Measurements from ENCODE around the gene KRT6C.
"Not testable (repeated sequence)": the region's sequence is repeated elsewhere in the genome, so short reads cannot be mapped to it uniquely, and the experiment has no call there.

Gene KRT6C

GRCh38 chr12:52499806-52500560 lies 26.4 kb upstream of the KRT6C start:
- no peak for DNase-seq (ENCODE audit: low spot score)

- no peak for DNase-seq (ENCODE audit: low spot score)
Measured at GRCh38 chr12:52498946-52499345, 25.3 kb upstream of the KRT6C start.

GRCh38 chr12:52497975-52498374 lies 24.4 kb upstream of the KRT6C start:
- DNase-seq (ENCODE audit: low spot score) = no peak

GRCh38 chr12:52496590-52497071 lies 23.0 kb upstream of the KRT6C start:
- DNase-seq (ENCODE audit: low spot score) = no peak

GRCh38 chr12:52496054-52496453 lies 22.4 kb upstream of the KRT6C start:
- DNase-seq (ENCODE audit: low spot score) = no peak

- DNase-seq (ENCODE audit: low spot score) = no peak
Measured at GRCh38 chr12:52495389-52495788, 21.8 kb upstream of the KRT6C start.

- no peak for DNase-seq (ENCODE audit: low spot score)
Measured at GRCh38 chr12:52494518-52494917, 20.9 kb upstream of the KRT6C start.

GRCh38 chr12:52494100-52494499 lies 20.5 kb upstream of the KRT6C start:
- DNase-seq (ENCODE audit: low spot score) = no peak

- no peak for DNase-seq (ENCODE audit: low spot score)
Measured at GRCh38 chr12:52493172-52493571, 19.6 kb upstream of the KRT6C start, which contains the start of gene KRT6A. Gene KRT6A (minus strand): TSS chr12:52493257. CDS start chr12:52493188, 69 bp downstream.

- DNase-seq (ENCODE audit: low spot score) = not testable (repeated sequence)
Measured at GRCh38 chr12:52492405-52492804, 18.8 kb upstream of the KRT6C start.

GRCh38 chr12:52491495-52491894 lies 17.9 kb upstream of the KRT6C start:
- not testable (repeated sequence) for DNase-seq (ENCODE audit: low spot score)

GRCh38 chr12:52488736-52489135 lies 15.1 kb upstream of the KRT6C start:
- no peak for DNase-seq (ENCODE audit: low spot score)

GRCh38 chr12:52487744-52488443 lies 14.3 kb upstream of the KRT6C start:
- DNase-seq (ENCODE audit: low spot score) = not testable (repeated sequence)

GRCh38 chr12:52487211-52487610 lies 13.6 kb upstream of the KRT6C start:
- no peak for DNase-seq (ENCODE audit: low spot score)

GRCh38 chr12:52486166-52487105 lies 12.8 kb upstream of the KRT6C start:
- no peak for DNase-seq (ENCODE audit: low spot score)

- DNase-seq (ENCODE audit: low spot score) = no peak
Measured at GRCh38 chr12:52480073-52480472, 6.5 kb upstream of the KRT6C start.

GRCh38 chr12:52477651-52478050 lies 4.0 kb upstream of the KRT6C start:
- no peak for DNase-seq (ENCODE audit: low spot score)

- DNase-seq (ENCODE audit: low spot score) = no peak
Measured at GRCh38 chr12:52474212-52474611, 607 bp upstream of the KRT6C start.

GRCh38 chr12:52469853-52470252 lies 3.8 kb downstream of the KRT6C start:
- DNase-seq (ENCODE audit: low spot score) = no peak

GRCh38 chr12:52464897-52465296 lies 8.7 kb downstream of the KRT6C start:
- DNase-seq (ENCODE audit: low spot score) = no peak

- DNase-seq (ENCODE audit: low spot score) = no peak
Measured at GRCh38 chr12:52461693-52462092, 11.9 kb downstream of the KRT6C start.

GRCh38 chr12:52458861-52459260 lies 14.7 kb downstream of the KRT6C start:
- DNase-seq (ENCODE audit: low spot score) = no peak

All from Ammon's horn (tissue), 1 donor.